HCT116 (cell line): ENCODE results near the gene S100PBP. TPM values are rescaled to one million over a fixed set of nuclear protein-coding genes. Genes with fewer than 3 reads are reported as not detected.

ENCODE experiments used
- ATAC-seq: fragments of 200-7000 bp; cut with Tn5 transposase; 2 replicates; pipeline ENCODE4 v1.9.1; 2020; ENCODE audit warnings: mild to moderate bottlenecking, moderate library complexity
- BruUV-seq: library from RNA; stranded (reverse); fragments of 400-500 nt; replicated peaks from 2 replicates; lab custom pipeline; 2021; lab: Mats Ljungman, UMichigan
- CTCF ChIA-PET: fragments of 300-600 bp; sonication (Branson Sonifier 250); formaldehyde crosslinking; loops from one replicate; lab custom pipeline; 2021; ENCODE audit warnings: antibody characterized with exemption; lab: Charles Lee
- POLR2A ChIA-PET: fragments of 300-600, 350-600 bp; sonication (Branson Sonifier 250); formaldehyde crosslinking; loops from one replicate; lab custom pipeline; 2021; ENCODE audit warnings: antibody characterized with exemption; lab: Charles Lee
- RAD21 ChIA-PET, 2 experiments: fragments of 300-600 bp; sonication (Branson Sonifier 250); formaldehyde crosslinking; loops; one replicate each; lab custom pipeline; 2023; ENCODE audit warnings: low total read pairs in 2 of 2; ENCODE audit not compliant: uncharacterized antibody in 2 of 2, unreplicated experiment in 2 of 2, low non-redundant PET in 1 of 2; lab: Charles Lee
- DNase-seq: peaks from one replicate; pipeline ENCODE4 v3.0.0-alpha.2; 2010; ENCODE audit warnings: low read depth, low spot score
- H2AFZ ChIP-seq: fragments of 200-600 bp; shearing (Covaris generic), sonication (generic); 2 replicates; pipeline ENCODE4 v1.6.1; 2017; ENCODE audit warnings: low read depth, mixed run types, mixed read lengths, antibody characterized with exemption, low read length; ENCODE audit not compliant: poor library complexity, severe bottlenecking
- H3K27ac ChIP-seq: 2 replicates; pipeline ENCODE4 v1.5.1; 2012; ENCODE audit warnings: low read depth, low read length
- H3K27me3 ChIP-seq: fragments of 200-600 bp; sonication (generic); 2 replicates; pipeline ENCODE4 v1.6.1; 2016; ENCODE audit warnings: mixed run types, low read length, mixed read lengths; ENCODE audit not compliant: insufficient read depth
- H3K36me3 ChIP-seq, 2 experiments: fragments of 200-500 bp in 1 of 2; fragments of 200-600 bp in 1 of 2; sonication (Bioruptor generic) in 1 of 2; sonication (generic) in 1 of 2; 2 replicates each; pipeline versions ENCODE4 v1.5.1 to v1.6.1; 2014 to 2016; ENCODE audit warnings: low read length in 2 of 2, inconsistent platforms in 1 of 2, mixed read lengths in 1 of 2, mixed run types in 1 of 2; ENCODE audit not compliant: insufficient read depth in 2 of 2, control insufficient read depth in 1 of 2
- H3K4me1 ChIP-seq, 2 experiments: fragments of 200-600 bp in 1 of 2; sonication (generic) in 1 of 2; 2 replicates each; pipeline versions ENCODE4 v1.5.1 to v1.6.1; 2012 to 2017; ENCODE audit warnings: low read length in 2 of 2, inconsistent platforms in 1 of 2, mild to moderate bottlenecking in 1 of 2, mixed read lengths in 1 of 2, mixed run types in 1 of 2, moderate library complexity in 1 of 2; ENCODE audit not compliant: insufficient read depth in 2 of 2, control insufficient read depth in 1 of 2
- H3K4me2 ChIP-seq: fragments of 200-600 bp; sonication (generic); 2 replicates; pipeline ENCODE4 v1.6.1; 2017; ENCODE audit warnings: mixed run types, low read length, mixed read lengths
- H3K4me3 ChIP-seq, 2 experiments: fragments of 200-600 bp in 1 of 2; sonication (generic) in 1 of 2; replicated peaks in 1 of 2; 2 replicates each; pipeline ENCODE4 v1.5.1; 2011 to 2016; ENCODE audit warnings: low read length in 2 of 2, control low read depth in 1 of 2, low read depth in 1 of 2, mild to moderate bottlenecking in 1 of 2, mixed read lengths in 1 of 2, mixed run types in 1 of 2
- H3K79me2 ChIP-seq: fragments of 200-600 bp; sonication (generic); 2 replicates; pipeline ENCODE4 v1.6.1; 2017; ENCODE audit warnings: mild to moderate bottlenecking, mixed run types, low read length, moderate library complexity, mixed read lengths; ENCODE audit not compliant: insufficient read depth
- H3K9ac ChIP-seq: fragments of 200-600 bp; sonication (generic); 2 replicates; pipeline ENCODE4 v1.6.1; 2016; ENCODE audit warnings: low read length, mixed read lengths
- H3K9me2 ChIP-seq: fragments of 200-600 bp; sonication (generic), shearing (Covaris generic); 2 replicates; pipeline ENCODE4 v1.6.1; 2017; ENCODE audit warnings: mixed run types, mild to moderate bottlenecking, moderate library complexity; ENCODE audit not compliant: insufficient read depth
- H3K9me3 ChIP-seq, 2 experiments: fragments of 200-500 bp in 1 of 2; fragments of 200-600 bp in 1 of 2; sonication (Bioruptor generic) in 1 of 2; sonication (generic) in 1 of 2; 2 replicates each; pipeline ENCODE4 v1.6.1; 2014 to 2017; ENCODE audit warnings: low read length in 2 of 2, mixed read lengths in 2 of 2, inconsistent platforms in 1 of 2, low read depth in 1 of 2, mild to moderate bottlenecking in 1 of 2, mixed run types in 1 of 2, moderate library complexity in 1 of 2; ENCODE audit not compliant: control insufficient read depth in 1 of 2, insufficient read depth in 1 of 2
- H4K20me1 ChIP-seq: fragments of 200-600 bp; sonication (generic), shearing (Covaris generic); 2 replicates; pipeline ENCODE4 v1.6.1; 2017; ENCODE audit warnings: mixed run types, mild to moderate bottlenecking, moderate library complexity; ENCODE audit not compliant: insufficient read depth
- ATF3 ChIP-seq: IDR thresholded peaks from 2 replicates; pipeline ENCODE4 v1.6.1; 2012
- CTCF ChIP-seq, 3 experiments: fragments of 200-600 bp in 1 of 3; sonication (generic) in 1 of 3; IDR thresholded peaks in 2 of 3; conservative IDR thresholded peaks in 1 of 3; 2 replicates each; pipeline ENCODE4 v1.5.1; 2012 to 2017; ENCODE audit warnings: low read depth in 2 of 3, low read length in 2 of 3, antibody characterized with exemption in 1 of 3, borderline replicate concordance in 1 of 3, control low read depth in 1 of 3, mild to moderate bottlenecking in 1 of 3, mixed read lengths in 1 of 3, mixed run types in 1 of 3, moderate library complexity in 1 of 3; ENCODE audit not compliant: insufficient read depth in 1 of 3
- ELF1 ChIP-seq: IDR thresholded peaks from 2 replicates; pipeline ENCODE4 v1.6.1; 2012; ENCODE audit warnings: low read depth, borderline replicate concordance
- JUND ChIP-seq: IDR thresholded peaks from 2 replicates; pipeline ENCODE4 v1.6.1; 2012
- SIN3A ChIP-seq: IDR thresholded peaks from 2 replicates; pipeline ENCODE4 v1.6.1; 2012; ENCODE audit warnings: low read depth
- SRF ChIP-seq: IDR thresholded peaks from 2 replicates; pipeline ENCODE4 v1.6.1; 2012; ENCODE audit warnings: low read depth
- TCF7L2 ChIP-seq: IDR thresholded peaks from 2 replicates; pipeline ENCODE4 v1.7.0; 2011; ENCODE audit warnings: borderline replicate concordance, inconsistent platforms; ENCODE audit not compliant: insufficient read depth, insufficient read length; ENCODE audit errors: extremely low read depth
- ZNF274 ChIP-seq: fragments of 200-500 bp; sonication (Bioruptor generic); IDR thresholded peaks from 2 replicates; pipeline ENCODE4 v1.6.1; 2014; ENCODE audit warnings: mild to moderate bottlenecking, low read depth, low read length, inconsistent platforms
- intact Hi-C: fragments of 100-400 bp; cut with micrococcal nuclease; formaldehyde crosslinking; loops from 2 replicates; pipeline ENCODE4 v1.10.0; 2022
- total RNA-seq: library from RNA; stranded (reverse); gene quantifications from one replicate; pipeline ENCODE4 v1.2.1, GENCODE V29; 2021; ENCODE audit not compliant: unreplicated experiment
- TF ChIP-seq, protein P1 (sequence below): IDR thresholded peaks from 2 replicates; pipeline ENCODE4 v1.6.1; 2011; ENCODE audit warnings: mild to moderate bottlenecking, low read length, moderate library complexity; ENCODE audit not compliant: insufficient replicate concordance; ENCODE audit errors: extremely low read depth

The S100PBP gene
- total RNA-seq, 1 experiment from 2014 or later = 38.2 TPM

GRCh38 chr1:32867151-32867550, 49.7 kb downstream of the S100PBP start (continued):
- no peak for TF ChIP-seq ZNF274

GRCh38 chr1:32867671-32868070, 50.2 kb downstream of the S100PBP start:
- no peak for ATAC-seq
- Histone ChIP-seq H3K9me3 (no peaks in the 10 kb centered on the region), H2AFZ (no peak overlapping the region), H3K27ac (no peak overlapping the region), H3K9ac (no peak overlapping the region), H3K9me2 (no peaks in the 10 kb centered on the region), H4K20me1 (no peaks in the 10 kb centered on the region), H3K36me3 (no peaks in the 10 kb centered on the region), H3K79me2 (no peaks in the 10 kb centered on the region), H3K27me3 (no peaks in the 10 kb centered on the region), H3K4me2 (no peak overlapping the region), H3K4me3 (no peak overlapping the region), H3K4me1 (0 out of 4 replicates have a peak, but pooled peaks cover under 1% of the 10 kb centered on the region in 2 experiments)
- RAD21 ChIA-PET = no interaction called here
- POLR2A ChIA-PET = no interaction called here
- CTCF ChIA-PET = interaction anchor here (0.7 to 1.3 kb wide), 2 partner anchors 8 to 219 kb away, joined by 3 to 4 read pairs; no protein-coding TSS in a partner anchor
- intact Hi-C loops = no loop called here
- no peak for TF ChIP-seq SIN3A
- TF ChIP-seq TCF7L2 = no peak
- no peak for TF ChIP-seq CTCF (IDR thresholded peaks at IDR 0.05 in 2 of 3, conservative IDR thresholded peaks at IDR 0.05 in 1 of 3; ENCODE audit: borderline replicate concordance in 1 of 3, insufficient read depth in 1 of 3, low read depth in 2 of 3, low read length in 2 of 3)
- TF ChIP-seq, protein P1, sequence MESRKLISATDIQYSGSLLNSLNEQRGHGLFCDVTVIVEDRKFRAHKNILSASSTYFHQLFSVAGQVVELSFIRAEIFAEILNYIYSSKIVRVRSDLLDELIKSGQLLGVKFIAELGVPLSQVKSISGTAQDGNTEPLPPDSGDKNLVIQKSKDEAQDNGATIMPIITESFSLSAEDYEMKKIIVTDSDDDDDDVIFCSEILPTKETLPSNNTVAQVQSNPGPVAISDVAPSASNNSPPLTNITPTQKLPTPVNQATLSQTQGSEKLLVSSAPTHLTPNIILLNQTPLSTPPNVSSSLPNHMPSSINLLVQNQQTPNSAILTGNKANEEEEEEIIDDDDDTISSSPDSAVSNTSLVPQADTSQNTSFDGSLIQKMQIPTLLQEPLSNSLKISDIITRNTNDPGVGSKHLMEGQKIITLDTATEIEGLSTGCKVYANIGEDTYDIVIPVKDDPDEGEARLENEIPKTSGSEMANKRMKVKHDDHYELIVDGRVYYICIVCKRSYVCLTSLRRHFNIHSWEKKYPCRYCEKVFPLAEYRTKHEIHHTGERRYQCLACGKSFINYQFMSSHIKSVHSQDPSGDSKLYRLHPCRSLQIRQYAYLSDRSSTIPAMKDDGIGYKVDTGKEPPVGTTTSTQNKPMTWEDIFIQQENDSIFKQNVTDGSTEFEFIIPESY = no peak
- TF ChIP-seq JUND = no peak
- TF ChIP-seq SRF = no peak
- TF ChIP-seq ATF3 = no peak
- TF ChIP-seq ELF1 = no peak
- DNase-seq = no peak
- BruUV-seq = no TSS peak
